H54 (cell line): Measurements from ENCODE around the gene UNKL.

Experiments
- DNase-seq: peaks from one replicate; pipeline ENCODE4 v3.0.0; 2011; ENCODE audit warnings: low spot score, mixed read lengths; ENCODE audit not compliant: insufficient read length
- FAIRE-seq: peaks from 3 replicates; lab custom pipeline; 2011; peaks lifted over from hg19 to GRCh38; lab: Jason Lieb, UNC
- POLR2A ChIP-seq: IDR thresholded peaks from 2 replicates; pipeline ENCODE4 v1.6.1; 2011; ENCODE audit warnings: low read depth, mild to moderate bottlenecking, low read length

The UNKL gene

DNA sequence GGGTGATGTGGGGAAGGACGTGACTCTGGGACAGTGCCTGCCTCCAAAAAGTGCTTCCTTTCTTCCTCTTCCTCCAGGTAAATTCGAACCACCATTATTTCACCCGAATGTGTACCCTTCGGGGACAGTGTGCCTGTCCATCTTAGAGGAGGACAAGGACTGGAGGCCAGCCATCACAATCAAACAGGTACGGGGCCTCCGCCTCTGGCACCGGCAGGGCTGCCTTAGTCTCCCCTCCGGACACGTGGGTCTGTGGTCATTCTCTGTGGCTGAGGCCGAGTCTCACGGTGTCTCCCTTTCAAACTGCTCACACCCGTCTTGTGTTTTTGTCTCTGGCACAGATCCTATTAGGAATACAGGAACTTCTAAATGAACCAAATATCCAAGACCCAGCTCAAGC lies 94.4 kb downstream of the UNKL start:
- DNase-seq (no peak), FAIRE-seq (no peak)
- no peak for TF ChIP-seq POLR2A

DNA sequence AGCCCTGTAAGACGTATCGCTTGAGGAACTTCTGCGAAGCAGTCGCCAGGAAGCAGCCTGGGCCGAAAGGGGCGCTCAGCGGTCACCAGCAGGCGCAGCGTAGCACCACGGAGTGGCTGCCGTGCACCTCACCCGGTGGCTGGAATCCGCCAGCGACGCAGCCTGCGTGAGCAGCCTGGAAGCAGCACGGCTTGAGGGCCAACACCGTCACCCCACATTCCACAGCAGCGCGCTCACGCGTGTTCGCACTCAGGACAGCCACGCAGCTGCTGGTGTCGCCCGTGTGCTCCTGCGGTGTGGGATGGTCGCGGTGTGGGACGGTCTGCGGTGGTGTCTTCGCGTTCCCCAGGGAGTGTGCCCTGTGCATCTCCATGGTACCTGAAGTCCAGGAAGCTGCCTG lies 95.5 kb downstream of the UNKL start:
- FAIRE-seq (no peak), DNase-seq (no peak)
- no peak for TF ChIP-seq POLR2A

DNA sequence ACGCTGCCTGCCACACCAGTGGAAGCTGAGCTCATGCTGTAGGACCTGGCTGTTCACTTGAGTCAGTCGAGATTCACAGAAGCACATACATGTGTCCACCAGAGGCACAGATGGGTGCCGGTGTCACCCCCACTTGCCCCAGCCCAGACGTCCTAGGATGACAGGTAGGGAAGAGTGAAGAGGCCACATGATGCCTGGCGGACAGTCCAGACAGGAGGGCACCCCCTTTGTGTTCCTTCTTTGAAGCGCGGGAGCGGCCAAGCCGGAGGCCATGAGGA lies 96.3 kb downstream of the UNKL start:
- no peak for DNase-seq
- no peak for TF ChIP-seq POLR2A
- FAIRE-seq: no peak

DNA sequence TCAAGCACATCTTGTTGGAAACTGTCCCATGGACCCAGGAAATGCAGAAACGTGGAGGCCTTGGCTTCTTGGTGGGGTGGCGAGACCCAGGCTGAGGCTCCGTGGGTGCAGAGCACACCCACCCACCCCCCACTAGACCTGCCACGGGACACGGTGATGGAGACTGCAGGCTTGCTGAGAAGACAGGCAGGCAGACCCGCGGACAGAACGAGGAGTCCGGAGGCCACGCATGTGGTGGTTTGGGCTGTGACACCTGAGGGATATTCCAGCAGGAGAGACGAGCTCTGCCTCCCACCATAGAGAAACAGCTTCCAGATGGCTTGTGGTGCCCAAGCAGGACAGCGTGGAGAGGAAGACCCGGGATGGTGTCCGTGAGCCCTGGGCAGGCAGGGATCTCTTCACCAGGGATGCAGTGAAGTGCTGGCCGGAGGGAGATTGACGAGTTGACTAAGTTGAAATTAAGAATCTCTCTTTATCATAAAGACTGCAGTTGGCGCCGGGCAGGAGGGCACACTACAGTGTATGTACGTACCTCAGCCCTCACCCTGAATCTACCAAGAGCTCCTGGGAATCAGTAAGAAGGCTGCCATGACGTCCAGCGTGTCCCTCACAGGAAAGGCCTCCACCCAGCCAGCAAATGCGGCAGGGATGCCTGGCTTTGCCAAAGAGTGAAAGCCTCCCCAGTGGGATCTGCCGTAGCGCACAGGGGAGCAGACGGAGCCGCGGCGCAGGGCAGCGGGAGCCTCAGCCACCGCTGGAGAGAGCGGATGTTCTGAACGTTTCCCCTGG lies 96.8 kb downstream of the UNKL start:
- FAIRE-seq: no peak
- DNase-seq: no peak
- no peak for TF ChIP-seq POLR2A

DNA sequence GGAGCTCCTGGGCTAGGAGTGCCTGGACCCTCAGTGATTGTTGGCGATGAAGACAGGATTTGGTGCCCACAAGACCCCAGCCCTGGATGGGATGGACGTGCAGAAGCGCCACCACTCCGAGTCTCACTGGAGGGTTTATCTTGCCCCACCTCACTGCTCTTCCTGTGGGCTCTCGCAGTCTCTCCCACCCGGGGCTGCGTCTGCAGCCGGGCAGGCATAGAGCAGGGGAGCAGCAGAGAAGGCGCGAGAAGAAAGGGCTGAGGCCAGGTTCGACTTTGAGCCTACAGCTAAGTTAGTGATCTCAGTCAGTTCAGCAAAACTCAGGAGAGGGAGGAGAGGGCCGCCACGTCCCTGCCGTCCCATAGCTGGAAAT lies 98.5 kb downstream of the UNKL start:
- no peak for TF ChIP-seq POLR2A
- FAIRE-seq: no peak
- DNase-seq: no peak

DNA sequence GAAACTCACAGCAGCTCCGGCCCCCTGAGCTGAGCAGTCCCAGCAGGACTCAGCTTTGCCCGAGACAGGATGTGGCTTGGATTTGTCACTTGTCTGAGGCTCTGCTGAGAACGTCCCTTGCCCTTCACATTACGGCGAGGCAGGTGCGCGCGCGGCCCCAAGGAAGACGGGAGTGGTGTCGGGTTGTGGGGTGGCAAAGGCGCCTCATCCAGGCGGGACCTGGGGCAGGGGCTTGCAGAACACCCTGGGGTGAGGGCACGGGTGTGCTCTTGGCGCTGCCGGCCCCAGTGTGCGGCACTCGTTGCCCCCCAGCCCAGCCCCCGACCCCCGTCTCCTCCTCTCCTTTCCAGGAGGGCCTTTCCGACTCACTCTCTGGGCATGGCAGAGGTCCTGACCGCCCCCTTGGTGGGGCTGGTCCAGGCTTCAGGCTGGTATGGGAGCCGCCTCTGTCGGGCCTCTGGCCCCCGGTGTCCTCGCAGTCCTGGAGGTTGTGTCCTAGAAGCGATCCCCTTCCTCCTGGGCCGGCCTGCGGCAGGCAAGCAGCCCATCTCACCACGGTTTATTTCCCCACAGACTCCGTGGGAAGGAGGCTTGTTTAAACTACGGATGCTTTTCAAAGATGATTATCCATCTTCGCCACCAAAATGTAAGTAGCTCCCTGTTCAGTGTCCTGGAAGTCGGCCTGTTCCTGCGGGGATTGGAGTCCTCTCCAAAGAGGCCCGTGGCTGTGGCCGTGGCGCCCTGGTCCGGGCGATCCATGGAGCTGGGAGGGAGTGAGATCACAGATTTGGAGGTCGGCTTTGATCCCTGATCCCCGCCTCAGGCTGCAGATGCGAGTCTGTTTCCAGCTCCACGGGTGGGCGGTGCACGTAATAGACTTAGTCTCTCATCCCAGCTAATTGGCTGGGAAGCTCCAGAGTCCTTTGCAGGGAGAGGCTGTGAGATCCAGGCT lies 99.1 kb downstream of the UNKL start:
- FAIRE-seq (no peak), DNase-seq (no peak)
- TF ChIP-seq POLR2A: no peak

DNA sequence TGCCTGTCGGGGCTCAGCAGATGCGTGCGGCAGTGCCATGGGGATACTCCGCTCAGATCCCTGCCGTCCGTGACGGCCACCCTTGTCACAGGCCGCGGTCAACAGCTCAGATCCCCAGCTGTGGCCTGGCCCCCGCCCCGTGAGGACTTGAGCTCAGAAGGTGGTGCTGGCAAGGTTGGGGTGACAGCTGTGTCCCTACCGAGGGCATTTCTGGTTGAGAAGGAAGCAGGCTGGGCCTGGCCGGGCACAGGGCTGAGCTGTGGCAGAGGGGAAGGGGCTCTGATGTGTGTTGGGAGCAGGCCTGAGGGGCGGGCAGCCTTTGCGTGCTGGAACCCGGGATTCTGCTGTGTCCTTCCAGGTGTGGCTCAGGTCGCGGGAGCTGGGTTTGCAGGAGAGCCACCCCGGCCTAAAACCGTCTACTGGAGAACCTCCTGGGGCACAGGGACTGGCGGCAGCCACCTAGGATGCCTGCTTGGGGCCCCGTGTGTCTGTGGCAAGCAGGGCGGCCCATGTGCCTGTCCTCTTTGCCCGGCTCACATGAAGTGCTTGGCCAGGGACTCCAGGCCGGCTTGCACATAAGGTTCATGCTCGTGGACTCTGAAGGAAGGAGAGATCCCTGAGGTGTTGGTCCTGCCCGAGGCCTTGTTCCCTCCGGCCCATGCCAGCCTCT lies 100.0 kb downstream of the UNKL start:
- TF ChIP-seq POLR2A: no peak
- no peak for DNase-seq
- FAIRE-seq: no peak

DNA sequence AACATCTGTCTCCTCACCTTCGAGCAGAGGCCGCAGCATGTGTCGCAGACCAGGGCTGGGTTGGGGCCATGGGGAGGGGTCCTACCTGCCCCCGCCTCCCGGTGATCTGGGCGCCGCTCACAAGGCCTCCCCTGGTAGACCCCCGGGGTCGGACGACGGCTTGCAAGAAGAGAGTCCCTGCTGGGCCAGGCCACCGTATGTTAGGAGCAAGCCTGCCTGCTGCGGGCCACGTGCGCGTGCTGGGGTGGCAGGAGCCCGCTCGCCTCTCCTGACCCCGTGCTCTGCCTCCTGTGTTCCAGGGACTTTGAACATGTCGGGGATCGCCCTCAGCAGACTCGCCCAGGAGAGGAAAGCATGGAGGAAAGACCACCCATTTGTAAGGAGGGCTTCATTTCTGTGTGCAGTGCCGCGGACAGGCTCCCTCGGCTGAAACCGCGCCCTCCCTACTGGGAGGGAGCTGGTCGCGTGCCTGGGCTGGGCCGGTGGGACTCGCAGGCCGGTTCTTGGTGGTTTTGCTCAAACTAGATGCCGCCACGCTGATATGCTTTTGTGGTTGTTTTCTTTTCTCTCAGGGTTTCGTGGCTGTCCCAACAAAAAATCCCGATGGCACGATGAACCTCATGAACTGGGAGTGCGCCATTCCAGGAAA lies 100.7 kb downstream of the UNKL start:
- FAIRE-seq: no peak
- no peak for TF ChIP-seq POLR2A
- no peak for DNase-seq
